ENCODE data around the gene ADD1.

The ADD1 gene

GRCh38 chr4:2817137-2817536 lies 26.5 kb upstream of the ADD1 start:
- no peak overlapping the region for H3K4me3 ChIP-seq (ENCODE audit: low read length in 2 of 2)

DNA sequence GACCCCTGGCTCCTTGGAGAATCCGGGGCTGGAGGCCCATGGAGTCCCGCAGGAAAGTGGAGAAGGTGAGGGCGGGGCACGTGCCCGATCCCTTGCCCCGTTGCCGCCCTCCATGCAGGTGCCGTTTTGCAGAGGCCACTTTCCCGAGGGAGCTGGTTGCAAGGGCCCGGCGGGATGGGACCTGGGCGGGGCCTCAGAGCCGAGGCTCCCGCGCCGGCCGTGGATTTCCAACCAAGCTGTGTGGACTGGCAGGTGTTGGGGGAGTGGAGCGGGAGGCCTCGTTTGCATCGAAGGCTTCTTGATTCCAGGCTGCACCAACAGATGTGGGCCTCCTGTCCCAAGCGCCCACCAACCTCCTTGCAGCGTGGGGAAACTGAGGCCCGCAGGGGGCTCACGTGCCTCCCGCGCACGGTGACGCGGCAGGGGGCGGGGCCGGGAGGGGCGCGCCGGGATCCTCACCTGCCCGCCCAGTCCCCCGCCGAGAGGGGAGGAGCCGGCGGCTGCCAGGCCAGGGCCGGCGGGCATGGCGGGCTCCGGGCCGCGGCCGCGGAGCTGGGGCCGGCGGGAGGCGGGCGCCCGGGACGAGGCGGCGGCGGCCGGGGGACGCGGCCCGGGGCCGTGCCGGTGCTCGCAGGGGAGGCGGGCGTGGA lies 25.8 kb upstream of the ADD1 start:
- no peaks in the 10 kb centered on the region for H3K9me3 ChIP-seq (ENCODE audit: control insufficient read depth in 2 of 2, low read length in 2 of 2)
- H3K36me3 ChIP-seq (ENCODE audit: control insufficient read depth in 2 of 2, insufficient read depth in 2 of 2, low read length in 2 of 2): no peaks in the 10 kb centered on the region
- H3K4me3 ChIP-seq (ENCODE audit: low read length in 2 of 2): peak overlapping the region; percentile 32 to 64
- H3K27ac ChIP-seq (ENCODE audit: low read length): no peak overlapping the region
- H3K9ac ChIP-seq (ENCODE audit: low read length in 2 of 2): peak overlapping the region in 1 of 2 donors; percentile 37
- peaks cover 24% of the 10 kb centered on the region for H3K4me1 ChIP-seq (ENCODE audit: control insufficient read depth, insufficient read depth, low read length)
- H3K27me3 ChIP-seq (ENCODE audit: control insufficient read depth in 1 of 2, insufficient read depth in 2 of 2, low read length in 2 of 2): peaks cover 0 to 2% of the 10 kb centered on the region in 2 donors

More at GRCh38 chr4:2817137-2817536, 26.5 kb upstream of the ADD1 start:
- no peaks in the 10 kb centered on the region for H3K36me3 ChIP-seq (ENCODE audit: control insufficient read depth in 2 of 2, insufficient read depth in 2 of 2, low read length in 2 of 2)
- no peaks in the 10 kb centered on the region for H3K9me3 ChIP-seq (ENCODE audit: control insufficient read depth in 2 of 2, low read length in 2 of 2)
- no peak overlapping the region for H3K27ac ChIP-seq (ENCODE audit: low read length)
- peaks cover 0 to 2% of the 10 kb centered on the region in 2 donors for H3K27me3 ChIP-seq (ENCODE audit: control insufficient read depth in 1 of 2, insufficient read depth in 2 of 2, low read length in 2 of 2)
- no peak overlapping the region for H3K9ac ChIP-seq (ENCODE audit: low read length in 2 of 2)
- peaks cover 24% of the 10 kb centered on the region for H3K4me1 ChIP-seq (ENCODE audit: control insufficient read depth, insufficient read depth, low read length)

GRCh38 chr4:2818351-2818939 lies 25.2 kb upstream of the ADD1 start:
- H3K36me3 ChIP-seq (ENCODE audit: control insufficient read depth in 2 of 2, insufficient read depth in 2 of 2, low read length in 2 of 2): no peaks in the 10 kb centered on the region
- H3K27me3 ChIP-seq (ENCODE audit: control insufficient read depth in 1 of 2, insufficient read depth in 2 of 2, low read length in 2 of 2): peaks cover 0 to 2% of the 10 kb centered on the region in 2 donors
- peaks cover 20% of the 10 kb centered on the region for H3K4me1 ChIP-seq (ENCODE audit: control insufficient read depth, insufficient read depth, low read length)
- peak overlapping the region in 1 of 2 donors; percentile 64 for H3K4me3 ChIP-seq (ENCODE audit: low read length in 2 of 2)
- peak overlapping the region in 1 of 2 donors; percentile 36 for H3K9ac ChIP-seq (ENCODE audit: low read length in 2 of 2)
- no peaks in the 10 kb centered on the region for H3K9me3 ChIP-seq (ENCODE audit: control insufficient read depth in 2 of 2, low read length in 2 of 2)
- H3K27ac ChIP-seq (ENCODE audit: low read length): no peak overlapping the region

DNA sequence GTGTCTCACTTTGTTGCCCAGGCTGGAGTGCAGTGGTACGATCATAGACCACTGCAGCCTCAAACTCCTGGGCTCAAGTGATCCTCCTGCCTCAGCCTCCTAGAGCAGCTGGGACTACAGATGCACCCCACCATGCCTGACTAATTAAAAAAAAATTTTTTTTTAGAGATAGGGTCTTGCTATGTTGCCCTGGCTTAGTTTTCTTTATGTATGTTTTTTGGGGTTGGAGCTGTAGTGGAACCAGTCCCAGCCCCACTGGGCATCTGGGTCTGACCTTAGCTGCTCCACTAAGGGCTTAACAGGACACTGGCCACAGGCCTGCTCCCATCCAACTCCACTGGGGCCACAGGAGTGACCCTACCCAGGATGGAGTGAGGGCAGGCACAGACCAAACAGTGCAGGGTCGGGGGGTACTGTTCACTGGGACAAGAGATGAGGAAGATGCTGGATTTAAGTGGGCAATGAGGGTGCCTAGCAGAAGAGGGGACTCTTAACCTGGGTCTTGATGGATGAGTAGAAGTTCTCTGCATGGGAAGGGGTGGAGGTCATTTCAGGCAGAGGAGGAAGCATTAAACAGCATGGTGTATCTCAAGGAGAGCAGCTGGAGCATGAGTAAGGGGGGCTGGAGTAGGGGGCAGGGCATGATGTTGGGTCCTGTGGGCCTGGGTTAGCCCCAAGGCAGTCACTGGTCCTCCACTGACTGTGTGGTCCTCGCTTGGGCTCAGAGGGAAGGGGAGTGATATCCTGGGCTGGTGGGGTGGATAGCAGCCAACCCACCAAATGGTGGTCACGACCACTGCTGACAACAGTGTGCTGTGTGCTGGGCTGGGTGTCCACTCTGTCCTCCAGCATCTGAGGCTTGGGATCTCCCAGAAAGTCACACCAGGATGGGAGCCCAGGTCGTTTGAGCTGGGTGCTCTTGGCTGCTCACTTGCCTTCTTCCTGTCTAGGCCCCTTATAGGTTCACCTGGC lies 24.1 kb upstream of the ADD1 start:
- peaks cover 17% of the 10 kb centered on the region for H3K4me1 ChIP-seq (ENCODE audit: control insufficient read depth, insufficient read depth, low read length)
- no peak overlapping the region for H3K4me3 ChIP-seq (ENCODE audit: low read length in 2 of 2)
- H3K27me3 ChIP-seq (ENCODE audit: control insufficient read depth in 1 of 2, insufficient read depth in 2 of 2, low read length in 2 of 2): peaks cover 0 to 2% of the 10 kb centered on the region in 2 donors
- no peaks in the 10 kb centered on the region for H3K9me3 ChIP-seq (ENCODE audit: control insufficient read depth in 2 of 2, low read length in 2 of 2)
- no peaks in the 10 kb centered on the region for H3K36me3 ChIP-seq (ENCODE audit: control insufficient read depth in 2 of 2, insufficient read depth in 2 of 2, low read length in 2 of 2)
- no peak overlapping the region for H3K9ac ChIP-seq (ENCODE audit: low read length in 2 of 2)
- no peak overlapping the region for H3K27ac ChIP-seq (ENCODE audit: low read length)

- Histone ChIP-seq H3K4me3 (ENCODE audit: low read length in 2 of 2) (no peak overlapping the region), H3K4me1 (ENCODE audit: control insufficient read depth, insufficient read depth, low read length) (peaks cover 15% of the 10 kb centered on the region), H3K9ac (ENCODE audit: low read length in 2 of 2) (no peak overlapping the region), H3K36me3 (ENCODE audit: control insufficient read depth in 2 of 2, insufficient read depth in 2 of 2, low read length in 2 of 2) (no peaks in the 10 kb centered on the region), H3K27ac (ENCODE audit: low read length) (no peak overlapping the region), H3K9me3 (ENCODE audit: control insufficient read depth in 2 of 2, low read length in 2 of 2) (no peaks in the 10 kb centered on the region), H3K27me3 (ENCODE audit: control insufficient read depth in 1 of 2, insufficient read depth in 2 of 2, low read length in 2 of 2) (peaks cover 0 to 2% of the 10 kb centered on the region in 2 donors)
These were observed 23.2 kb upstream of the ADD1 start for GRCh38 chr4:2820216-2820982.

DNA sequence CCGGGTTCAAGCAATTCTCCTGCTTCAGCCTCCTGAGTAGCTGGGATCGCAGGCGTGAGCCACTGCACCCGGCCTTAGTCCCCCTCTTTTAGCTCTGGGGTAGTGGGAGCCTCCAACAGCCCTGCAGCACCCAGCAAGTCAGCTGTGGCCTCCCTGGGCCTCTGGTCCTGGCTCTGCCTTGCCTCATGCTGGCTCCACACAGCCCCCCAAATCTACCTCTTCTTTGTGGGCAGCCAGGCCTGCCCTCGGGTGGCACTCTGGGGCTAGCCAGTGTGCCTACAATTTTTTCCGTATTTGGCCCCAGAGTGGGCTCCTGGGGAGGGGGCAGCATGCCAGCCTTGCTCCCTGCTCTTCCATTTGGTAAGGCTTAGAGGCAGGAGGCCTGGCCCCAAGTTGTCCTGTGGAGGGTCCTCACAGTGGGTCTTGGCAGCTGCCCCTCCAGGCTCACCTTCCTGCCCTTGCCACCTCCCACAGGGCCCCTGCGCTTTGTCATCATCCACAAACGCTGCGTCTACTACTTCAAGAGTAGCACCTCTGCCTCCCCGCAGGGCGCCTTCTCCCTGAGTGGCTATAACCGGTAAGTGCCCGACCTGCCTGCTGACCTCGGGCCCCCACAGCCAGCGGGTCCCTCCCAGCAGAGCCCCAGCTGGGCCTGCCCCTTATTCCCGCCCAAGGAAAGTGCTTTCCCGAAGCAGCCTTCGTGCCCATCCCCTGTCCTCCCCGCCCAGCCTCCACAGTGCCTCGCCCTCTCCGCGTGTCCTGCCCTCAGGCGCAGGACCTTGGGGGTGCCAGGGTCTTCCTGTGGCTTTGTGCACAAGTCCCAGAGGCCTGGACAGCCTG lies 21.0 kb upstream of the ADD1 start:
- Histone ChIP-seq H3K27ac (ENCODE audit: low read length) (no peak overlapping the region), H3K36me3 (ENCODE audit: control insufficient read depth in 2 of 2, insufficient read depth in 2 of 2, low read length in 2 of 2) (peaks cover 0 to 4% of the 10 kb centered on the region in 2 donors), H3K27me3 (ENCODE audit: control insufficient read depth in 1 of 2, insufficient read depth in 2 of 2, low read length in 2 of 2) (no peaks in the 10 kb centered on the region), H3K9me3 (ENCODE audit: control insufficient read depth in 2 of 2, low read length in 2 of 2) (no peaks in the 10 kb centered on the region), H3K9ac (ENCODE audit: low read length in 2 of 2) (no peak overlapping the region), H3K4me3 (ENCODE audit: low read length in 2 of 2) (no peak overlapping the region), H3K4me1 (ENCODE audit: control insufficient read depth, insufficient read depth, low read length) (peaks cover 7% of the 10 kb centered on the region)

GRCh38 chr4:2823301-2823670 lies 20.4 kb upstream of the ADD1 start:
- Histone ChIP-seq H3K36me3 (ENCODE audit: control insufficient read depth in 2 of 2, insufficient read depth in 2 of 2, low read length in 2 of 2) (peaks cover 2 to 4% of the 10 kb centered on the region in 2 donors), H3K4me1 (ENCODE audit: control insufficient read depth, insufficient read depth, low read length) (peaks cover 4% of the 10 kb centered on the region), H3K9ac (ENCODE audit: low read length in 2 of 2) (no peak overlapping the region), H3K9me3 (ENCODE audit: control insufficient read depth in 2 of 2, low read length in 2 of 2) (no peaks in the 10 kb centered on the region), H3K27me3 (ENCODE audit: control insufficient read depth in 1 of 2, insufficient read depth in 2 of 2, low read length in 2 of 2) (no peaks in the 10 kb centered on the region), H3K27ac (ENCODE audit: low read length) (no peak overlapping the region), H3K4me3 (ENCODE audit: low read length in 2 of 2) (no peak overlapping the region)

GRCh38 chr4:2823671-2824328 lies 19.8 kb upstream of the ADD1 start:
- Histone ChIP-seq H3K27ac (ENCODE audit: low read length) (no peak overlapping the region), H3K9me3 (ENCODE audit: control insufficient read depth in 2 of 2, low read length in 2 of 2) (no peaks in the 10 kb centered on the region), H3K4me3 (ENCODE audit: low read length in 2 of 2) (no peak overlapping the region), H3K9ac (ENCODE audit: low read length in 2 of 2) (no peak overlapping the region), H3K36me3 (ENCODE audit: control insufficient read depth in 2 of 2, insufficient read depth in 2 of 2, low read length in 2 of 2) (peaks cover 2 to 4% of the 10 kb centered on the region in 2 donors), H3K4me1 (ENCODE audit: control insufficient read depth, insufficient read depth, low read length) (no peaks in the 10 kb centered on the region), H3K27me3 (ENCODE audit: control insufficient read depth in 1 of 2, insufficient read depth in 2 of 2, low read length in 2 of 2) (no peaks in the 10 kb centered on the region)

DNA sequence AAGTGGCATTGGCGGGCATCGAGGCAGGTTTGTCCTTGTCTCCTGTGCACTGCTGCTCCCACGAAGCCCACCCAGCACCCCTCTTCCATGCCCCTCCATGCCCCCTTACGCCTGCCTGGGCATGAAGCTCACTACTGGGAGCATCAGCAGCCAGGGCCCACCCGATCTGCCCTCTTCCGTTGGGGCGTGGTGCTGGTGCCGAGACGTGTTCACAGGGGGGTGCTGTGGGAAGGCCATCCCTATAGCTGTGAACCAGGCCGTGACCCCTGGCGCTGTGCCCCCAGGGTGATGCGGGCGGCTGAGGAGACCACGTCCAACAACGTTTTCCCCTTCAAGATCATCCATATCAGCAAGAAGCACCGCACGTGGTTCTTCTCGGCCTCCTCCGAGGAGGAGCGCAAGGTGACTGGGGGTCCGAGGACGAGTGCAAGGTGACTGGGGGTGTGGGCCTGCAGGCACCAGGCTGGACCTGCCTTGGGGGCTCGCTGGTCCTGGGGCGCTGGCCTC lies 19.3 kb upstream of the ADD1 start:
- Histone ChIP-seq H3K27me3 (ENCODE audit: control insufficient read depth in 1 of 2, insufficient read depth in 2 of 2, low read length in 2 of 2) (no peaks in the 10 kb centered on the region), H3K4me3 (ENCODE audit: low read length in 2 of 2) (no peak overlapping the region), H3K9me3 (ENCODE audit: control insufficient read depth in 2 of 2, low read length in 2 of 2) (no peaks in the 10 kb centered on the region), H3K36me3 (ENCODE audit: control insufficient read depth in 2 of 2, insufficient read depth in 2 of 2, low read length in 2 of 2) (peaks cover 2 to 4% of the 10 kb centered on the region in 2 donors), H3K9ac (ENCODE audit: low read length in 2 of 2) (no peak overlapping the region), H3K27ac (ENCODE audit: low read length) (no peak overlapping the region), H3K4me1 (ENCODE audit: control insufficient read depth, insufficient read depth, low read length) (no peaks in the 10 kb centered on the region)

All from stomach smooth muscle (tissue), 2 donors.